GM12878 (cell line): ENCODE data around the gene ERC1. TPM values are rescaled to one million over a fixed set of nuclear protein-coding genes. Genes with fewer than 3 reads are reported as not detected.

Experiments
- ATAC-seq: fragments of 200-7000 bp; cut with Tn5 transposase; 3 replicates; pipeline ENCODE4 v1.9.1; 2020; ENCODE audit warnings: mild to moderate bottlenecking, moderate library complexity
- BruUV-seq: library from RNA; stranded (reverse); fragments of 400-500 nt; replicated peaks from 2 replicates; lab custom pipeline; 2021; lab: Mats Ljungman, UMichigan
- CTCF ChIA-PET: fragments of 300-600 bp; sonication (Branson Sonifier 250); formaldehyde crosslinking; extraction: SDS; loops from one replicate; lab custom pipeline; 2021; ENCODE audit warnings: inconsistent platforms; lab: Yijun Ruan, JAX
- POLR2A ChIA-PET: fragments of 350-600 bp; formaldehyde crosslinking; extraction: SDS; loops from one replicate; lab custom pipeline; 2021; ENCODE audit warnings: inconsistent platforms; lab: Charles Lee
- RAD21 ChIA-PET: fragments of 300-600 bp; sonication (Branson Sonifier 250); formaldehyde crosslinking; loops from one replicate; lab custom pipeline; 2023; ENCODE audit warnings: antibody characterized with exemption; ENCODE audit not compliant: unreplicated experiment; lab: Charles Lee
- SMC1A ChIA-PET: fragments of 300-600 bp; sonication (Branson Sonifier 250); formaldehyde crosslinking; loops from one replicate; lab custom pipeline; 2023; ENCODE audit not compliant: unreplicated experiment, uncharacterized antibody; lab: Charles Lee
- DNase-seq: peaks from one replicate; pipeline ENCODE4 v3.0.0-alpha.2; 2011; ENCODE audit warnings: low read depth, low spot score
- FAIRE-seq: peaks from 3 replicates; lab custom pipeline; 2011; peaks lifted over from hg19 to GRCh38; lab: Jason Lieb, UNC
- H2AFZ ChIP-seq: 2 replicates; pipeline ENCODE4 v1.6.0; 2011; ENCODE audit warnings: low read depth, low read length, control low read depth; ENCODE audit not compliant: control insufficient read depth
- H3K27ac ChIP-seq: 2 replicates; pipeline ENCODE4 v1.5.1; 2011; ENCODE audit warnings: control low read depth; ENCODE audit not compliant: control insufficient read depth, insufficient read depth
- H3K27me3 ChIP-seq, 2 experiments: replicated peaks in 1 of 2; 2 replicates each; pipeline versions ENCODE4 v1.6.0 to v1.6.1; 2011; ENCODE audit warnings: low read length in 1 of 2; ENCODE audit not compliant: control insufficient read depth in 2 of 2, insufficient read depth in 2 of 2
- H3K36me3 ChIP-seq, 2 experiments: 2 replicates each; pipeline ENCODE4 v1.5.1; 2011; ENCODE audit warnings: low read length in 1 of 2; ENCODE audit not compliant: control insufficient read depth in 2 of 2, insufficient read depth in 2 of 2
- H3K4me1 ChIP-seq: 2 replicates; pipeline ENCODE4 v1.6.1; 2011; ENCODE audit warnings: mild to moderate bottlenecking, low read length, moderate library complexity, mixed read lengths; ENCODE audit not compliant: control insufficient read depth, insufficient read depth
- H3K4me2 ChIP-seq: 2 replicates; pipeline ENCODE4 v1.6.0; 2011; ENCODE audit warnings: control low read depth; ENCODE audit not compliant: control insufficient read depth, insufficient read depth
- H3K4me3 ChIP-seq: fragments of 200-600 bp; sonication (generic); 2 replicates; pipeline ENCODE4 v1.5.1; 2016
- H3K79me2 ChIP-seq: 2 replicates; pipeline ENCODE4 v1.6.0; 2011; ENCODE audit warnings: low read length; ENCODE audit not compliant: control insufficient read depth, insufficient read depth
- H3K9ac ChIP-seq: 2 replicates; pipeline ENCODE4 v1.8.0; 2011; ENCODE audit warnings: low read length, control low read depth, mixed read lengths; ENCODE audit not compliant: control insufficient read depth, insufficient read depth
- H3K9me3 ChIP-seq: replicated peaks from 3 replicates; pipeline ENCODE4 v1.5.1; 2011; ENCODE audit warnings: mild to moderate bottlenecking, low read length; ENCODE audit not compliant: control insufficient read depth, insufficient read depth
- H4K20me1 ChIP-seq: 2 replicates; pipeline ENCODE4 v1.6.0; 2011; ENCODE audit not compliant: control insufficient read depth, insufficient read depth
- CHD1 ChIP-seq: IDR thresholded peaks from 2 replicates; pipeline ENCODE4 v1.6.1; 2012; ENCODE audit warnings: low read depth, low read length, improper control_type of control experiment
- DPF2 ChIP-seq: fragments of 450-650 bp; IDR thresholded peaks from 2 replicates; pipeline ENCODE4 v1.6.1; 2017; ENCODE audit warnings: mild to moderate bottlenecking
- ELK1 ChIP-seq: IDR thresholded peaks from 2 replicates; pipeline ENCODE4 v1.6.1; 2012; ENCODE audit warnings: low read depth, low read length, improper control_type of control experiment
- EP300 ChIP-seq, 2 experiments: fragments of 150-350 bp in 1 of 2; IDR thresholded peaks; 2 replicates each; pipeline ENCODE4 v1.6.1; 2011 to 2012; ENCODE audit warnings: low read depth in 2 of 2, low read length in 2 of 2, borderline replicate concordance in 1 of 2, improper control_type of control experiment in 1 of 2, inconsistent platforms in 1 of 2; ENCODE audit not compliant: control insufficient read depth in 1 of 2
- IKZF1 ChIP-seq: fragments of 450-650 bp; conservative IDR thresholded peaks from 2 replicates; pipeline ENCODE4 v1.6.1; 2017; ENCODE audit warnings: antibody characterized with exemption, mild to moderate bottlenecking
- JUND ChIP-seq: IDR thresholded peaks from 2 replicates; pipeline ENCODE4 v1.6.1; 2012; ENCODE audit warnings: low read depth, mild to moderate bottlenecking, low read length, improper control_type of control experiment, moderate library complexity
- KDM1A ChIP-seq: fragments of 200-600 bp; sonication (generic); IDR thresholded peaks from 2 replicates; pipeline ENCODE4 v1.6.1; 2016; ENCODE audit warnings: borderline replicate concordance
- MXI1 ChIP-seq: fragments of 150-350 bp; IDR thresholded peaks from 2 replicates; pipeline ENCODE4 v1.6.1; 2011; ENCODE audit warnings: low read depth, mild to moderate bottlenecking, inconsistent platforms, low read length, improper control_type of control experiment
- NBN ChIP-seq: fragments of 450-650 bp; IDR thresholded peaks from 2 replicates; pipeline ENCODE4 v1.6.1; 2016
- PML ChIP-seq: IDR thresholded peaks from 2 replicates; pipeline ENCODE4 v1.6.1; 2012; ENCODE audit warnings: low read length, inconsistent platforms
- RELA ChIP-seq: fragments of 450-650 bp; IDR thresholded peaks from 2 replicates; pipeline ENCODE4 v1.8.0; 2014; ENCODE audit warnings: borderline replicate concordance; ENCODE audit not compliant: partially characterized antibody
- SKIL ChIP-seq: fragments of 450-650 bp; IDR thresholded peaks from 2 replicates; pipeline ENCODE4 v1.6.1; 2017; ENCODE audit warnings: mild to moderate bottlenecking, low read depth, inconsistent platforms; ENCODE audit not compliant: poor library complexity, severe bottlenecking
- TCF12 ChIP-seq: IDR thresholded peaks from 2 replicates; pipeline ENCODE4 v1.6.1; 2011; ENCODE audit warnings: low read depth, mild to moderate bottlenecking, low read length
- ZNF24 ChIP-seq: fragments of 450-650 bp; IDR thresholded peaks from 2 replicates; pipeline ENCODE4 v1.6.1; 2017; ENCODE audit warnings: antibody characterized with exemption, mild to moderate bottlenecking
- whole genome bisulfite sequencing: methylation state at CpG from one replicate; pipeline ENCODE4 v1.1.6; 2016; ENCODE audit warnings: low lambda C conversion rate; ENCODE audit not compliant: insufficient replicate concordance, insufficient coverage; ENCODE audit errors: missing lambda C conversion rate; 5-methylcytosine and 5-hydroxymethylcytosine counted together
- in situ Hi-C: fragments of 300-500 bp; cut with MboI; formaldehyde crosslinking; loops from 9 replicates; pipeline ENCODE4 v1.14.3; 2018; ENCODE audit warnings: mixed read lengths
- intact Hi-C: fragments of 100-400 bp; cut with micrococcal nuclease; formaldehyde crosslinking; loops from one replicate; pipeline ENCODE4 v1.14.2; 2022; ENCODE audit not compliant: unreplicated experiment
- polyA plus RNA-seq, 11 experiments: library from polyadenylated mRNA; depleted of rRNA in 4 of 11; unstranded in 6 of 11; stranded (reverse) in 5 of 11; fragments of >200 nt; fragmentation: Nextera tagmentation in 4 of 11; fragmentation: Illumina TruSeq in 1 of 11; extraction: Ambion mirVana in 4 of 11; extraction: Trizol in 1 of 11; gene quantifications; 1 replicate in 1 of 11; 2 replicates in 10 of 11; pipeline versions ENCODE4 v1.2.1 to v1.2.3, GENCODE V29; 2011 to 2016; ENCODE audit warnings: inconsistent platforms in 2 of 11, missing spikeins in 2 of 11, low read depth in 1 of 11
- total RNA-seq, 4 experiments: library from RNA; depleted of rRNA in 3 of 4; stranded (reverse); fragments of >200 nt in 3 of 4; fragmentation: Illumina TruSeq in 1 of 4; extraction: Trizol in 1 of 4; gene quantifications; 2 replicates each; pipeline versions ENCODE4 v1.2.1 to v1.2.3, GENCODE V29; 2013 to 2021

ERC1 gene
- total and polyA plus RNA-seq, 10 of the 15 experiments (the other 5 are each of a cell fraction or from before 2014, with no cell fraction given) = 0.75 to 8.0 (median 5.0) TPM

DNA sequence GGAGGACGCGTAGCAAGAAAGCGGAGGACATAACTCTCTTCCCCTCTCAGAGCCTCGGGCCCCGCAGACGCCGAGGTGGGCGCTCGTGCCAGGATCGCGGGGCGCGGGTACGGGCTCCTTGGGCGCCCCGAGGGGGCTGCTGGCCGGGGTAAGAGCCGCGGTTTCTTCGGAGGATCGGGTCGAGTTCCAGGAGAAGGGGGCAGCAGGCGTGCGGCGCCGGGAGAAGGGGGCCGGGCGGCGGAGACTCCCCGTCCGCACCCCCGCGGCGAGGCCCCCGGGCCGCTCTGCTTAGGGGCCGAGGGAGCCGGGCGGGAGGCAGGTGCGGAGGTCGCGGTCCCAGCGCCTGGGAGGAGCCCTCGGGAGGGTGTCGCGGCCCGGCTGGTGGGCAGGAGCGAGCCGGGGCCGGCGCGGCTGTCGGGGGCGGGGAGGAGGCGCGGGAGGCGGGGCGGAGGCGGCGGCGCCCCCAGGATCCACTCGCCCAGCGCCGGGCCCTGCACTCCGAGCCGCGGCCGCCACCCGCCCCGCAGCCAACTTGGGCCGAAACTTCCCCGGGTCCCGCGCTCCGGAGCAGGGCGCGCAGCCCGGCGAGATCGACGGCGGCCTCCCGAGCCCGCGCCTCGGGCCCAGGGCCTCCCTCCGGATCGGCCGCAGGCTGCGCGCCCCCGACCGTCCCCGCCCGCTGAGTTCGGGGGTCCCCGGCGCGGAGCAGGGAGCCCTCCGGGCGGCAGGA, 539.0 kb downstream of the ERC1 start (continued):
- no peak for TF ChIP-seq ELK1

GRCh38 chr12:1530592-1531152, 539.6 kb downstream of the ERC1 start:
- Histone ChIP-seq H3K27me3 (peaks cover 0 to 5% of the 10 kb centered on the region in 2 experiments; a peak in 1 of 4 replicates), H2AFZ (peak overlapping the region; percentile 50), H3K4me2 (peak overlapping the region; percentile 59; the same call in 1 of the 2 replicates), H3K36me3 (no peaks in the 10 kb centered on the region), H3K4me1 (peaks cover 37% of the 10 kb centered on the region), H4K20me1 (no peaks in the 10 kb centered on the region), H3K79me2 (peaks cover 37% of the 10 kb centered on the region)
- in situ Hi-C loops = no loop called here
- SMC1A ChIA-PET = interaction anchor here (0.7 to 5.6 kb wide), 3 partner anchors 13 to 413 kb away, joined by 3 to 31 read pairs (median 3); no protein-coding TSS in a partner anchor
- DNase-seq (no peak), FAIRE-seq (no peak)
- no TSS peak for BruUV-seq
- POLR2A ChIA-PET = no interaction called here
- CTCF ChIA-PET = interaction anchor here (1.0 to 5.4 kb wide), 5 partner anchors 11 to 412 kb away, joined by 3 to 55 read pairs (median 9); no protein-coding TSS in a partner anchor
- intact Hi-C loops = loop anchor here (5.0 kb wide), 2 partner anchors 108 to 413 kb away; no protein-coding TSS in a partner anchor
- RAD21 ChIA-PET = interaction anchor here (5.8 to 6.3 kb wide), 2 partner anchors 52 to 412 kb away, joined by 33 to 55 read pairs; no protein-coding TSS in a partner anchor
- 0% methylated on average over 7 of the region's 99 CpGs for WGBS
- TF ChIP-seq PML (no peak), IKZF1 (peak; percentile 5; the same call in 1 of the 2 replicates), ZNF24 (no peak), MXI1 (no peak), CHD1 (no peak), KDM1A (no peak), NBN (no peak), TCF12 (no peak), EP300 (IDR thresholded peaks at IDR 0.05; ENCODE audit: borderline replicate concordance in 1 of 2, control insufficient read depth in 1 of 2, low read depth in 2 of 2, low read length in 2 of 2) (no peak), RELA (no peak), JUND (no peak), DPF2 (0 out of 2 replicates have a peak, but pooled peaks have one; percentile 8), SKIL (no peak)
- TF ChIP-seq, all 136 proteins: peak for 2
- no peak for ATAC-seq
- H3K27ac ChIP-seq = no peak overlapping the region
- H3K9ac ChIP-seq = peak overlapping the region; percentile 66
- no peaks in the 10 kb centered on the region for H3K9me3 ChIP-seq
- H3K4me3 ChIP-seq = peak overlapping the region; percentile 78
